Hematopoietic multipotent progenitor cell treated with erythropoietin and hydrocortisone succinate and interleukin-3 and kit ligand, for 6 days (in vitro differentiated cells): Measurements from ENCODE around the gene EAF2.

Source experiments
- DNase-seq: peaks from one replicate; pipeline ENCODE4 v3.0.0-alpha.2; 2015

EAF2 gene

GRCh38 chr3:121863801-121864200, 28.8 kb downstream of the EAF2 start:
- DNase-seq: no peak

- no peak for DNase-seq
Observed at GRCh38 chr3:121869736-121870135, 34.7 kb downstream of the EAF2 start.

- no peak for DNase-seq
Observed at GRCh38 chr3:121870717-121871116, 35.7 kb downstream of the EAF2 start.

GRCh38 chr3:121871430-121871829, 36.4 kb downstream of the EAF2 start:
- peak; percentile 45 for DNase-seq

- no peak for DNase-seq
Observed at GRCh38 chr3:121878411-121878810, 43.4 kb downstream of the EAF2 start.

- peak; percentile 51 for DNase-seq
Observed at GRCh38 chr3:121883507-121883906, 48.5 kb downstream of the EAF2 start.

- no peak for DNase-seq
Observed at GRCh38 chr3:121885386-121885785, 50.4 kb downstream of the EAF2 start.

GRCh38 chr3:121894301-121894990, 59.4 kb downstream of the EAF2 start, which contains the start of gene SLC15A2:
TSS of gene SLC15A2 (plus strand) at chr3:121894401. CDS start at chr3:121894477, 76 bp downstream.
- no peak for DNase-seq

GRCh38 chr3:121895121-121895520, 60.1 kb downstream of the EAF2 start:
- DNase-seq: no peak

GRCh38 chr3:121895736-121896135, 60.7 kb downstream of the EAF2 start:
- DNase-seq: no peak

- no peak for DNase-seq
Observed at GRCh38 chr3:121896823-121897222, 61.8 kb downstream of the EAF2 start.

- DNase-seq: no peak
Observed at GRCh38 chr3:121897296-121897695, 62.3 kb downstream of the EAF2 start.

- no peak for DNase-seq
Observed at GRCh38 chr3:121913305-121913990, 78.4 kb downstream of the EAF2 start.

GRCh38 chr3:121914081-121914998, 79.3 kb downstream of the EAF2 start:
- no peak for DNase-seq

- DNase-seq: no peak
Observed at GRCh38 chr3:121916189-121916588, 81.2 kb downstream of the EAF2 start.

GRCh38 chr3:121918779-121919483, 83.9 kb downstream of the EAF2 start:
- no peak for DNase-seq

- DNase-seq: no peak
Observed at GRCh38 chr3:121924734-121925133, 89.7 kb downstream of the EAF2 start.

GRCh38 chr3:121926380-121926779, 91.4 kb downstream of the EAF2 start:
- DNase-seq: no peak
